WTC11 (cell line): Measurements from ENCODE around the gene FN3K. TPM values are rescaled to one million over a fixed set of nuclear protein-coding genes. Genes with fewer than 3 reads are reported as not detected.

Experiments
- ATAC-seq: fragments of 200-7000 bp; cut with Tn5 transposase; 2 replicates; pipeline ENCODE4 v1.10.0; 2021; ENCODE audit warnings: mild to moderate bottlenecking, moderate library complexity
- CTCF ChIA-PET: fragments of 300-600 bp; sonication (Branson Sonifier 250); formaldehyde crosslinking; loops from one replicate; lab custom pipeline; 2021; ENCODE audit warnings: antibody characterized with exemption; lab: Charles Lee
- POLR2A ChIA-PET: fragments of 350-600 bp; sonication (Branson Sonifier 250); formaldehyde crosslinking; loops from one replicate; lab custom pipeline; 2021; ENCODE audit warnings: antibody characterized with exemption; lab: Charles Lee
- DNase-seq: peaks from one replicate; pipeline ENCODE4 v3.0.0; 2021; ENCODE audit warnings: low spot score
- H3K27ac Mint-ChIP-seq: 2 replicates; pipeline ENCODE4 v1.8.0; 2021; ENCODE audit warnings: mixed read lengths
- H3K27me3 Mint-ChIP-seq: 2 replicates; pipeline ENCODE4 v1.8.0; 2021; ENCODE audit warnings: low read depth, mild to moderate bottlenecking, moderate library complexity, mixed read lengths
- H3K36me3 Mint-ChIP-seq: 2 replicates; pipeline ENCODE4 v1.8.0; 2021; ENCODE audit warnings: mixed read lengths
- H3K4me1 Mint-ChIP-seq: 2 replicates; pipeline ENCODE4 v1.8.0; 2022; ENCODE audit warnings: mixed read lengths
- H3K4me3 Mint-ChIP-seq: 2 replicates; pipeline ENCODE4 v1.8.0; 2021; ENCODE audit warnings: mild to moderate bottlenecking, moderate library complexity, mixed read lengths
- H3K9me3 Mint-ChIP-seq: 2 replicates; pipeline ENCODE4 v1.8.0; 2021; ENCODE audit warnings: mixed read lengths
- CBFB ChIP-seq: sonication (generic); formaldehyde crosslinking; IDR thresholded peaks from 2 replicates; pipeline ENCODE4 v1.8.1; 2022; ENCODE audit warnings: mild to moderate bottlenecking, low read depth, missing genetic modification reagents
- FOXP1 ChIP-seq: sonication (generic); formaldehyde crosslinking; IDR thresholded peaks from 2 replicates; pipeline ENCODE4 v1.8.0; 2022; ENCODE audit warnings: missing genetic modification reagents, mild to moderate bottlenecking, moderate library complexity, borderline replicate concordance
- JUN ChIP-seq: sonication (generic); formaldehyde crosslinking; IDR thresholded peaks from 2 replicates; pipeline ENCODE4 v1.8.0; 2023; ENCODE audit warnings: mild to moderate bottlenecking, missing genetic modification reagents
- MYBL2 ChIP-seq: sonication (generic); formaldehyde crosslinking; IDR thresholded peaks from 2 replicates; pipeline ENCODE4 v1.8.1; 2023; ENCODE audit warnings: mild to moderate bottlenecking, moderate library complexity, missing genetic modification reagents
- NR1H2 ChIP-seq: sonication (generic); formaldehyde crosslinking; IDR thresholded peaks from 2 replicates; pipeline ENCODE4 v1.9.0; 2021; ENCODE audit warnings: mild to moderate bottlenecking, moderate library complexity, missing genetic modification reagents
- SMAD4 ChIP-seq: sonication (generic); formaldehyde crosslinking; IDR thresholded peaks from 2 replicates; pipeline ENCODE4 v1.8.0; 2022; ENCODE audit warnings: mild to moderate bottlenecking, missing genetic modification reagents
- SOX15 ChIP-seq: fragments of 250-450 bp; sonication (Bioruptor Pico); IDR thresholded peaks from 2 replicates; pipeline ENCODE4 v1.9.0; 2021; ENCODE audit warnings: mild to moderate bottlenecking
- TEAD4 ChIP-seq: sonication (generic); formaldehyde crosslinking; IDR thresholded peaks from 2 replicates; pipeline ENCODE4 v1.8.0; 2022; ENCODE audit warnings: mild to moderate bottlenecking, missing genetic modification reagents
- ZNF232 ChIP-seq: sonication (generic); formaldehyde crosslinking; IDR thresholded peaks from 2 replicates; pipeline ENCODE4 v1.8.0; 2022; ENCODE audit warnings: mild to moderate bottlenecking, missing genetic modification reagents
- ZNF317 ChIP-seq: sonication (generic); formaldehyde crosslinking; IDR thresholded peaks from 2 replicates; pipeline ENCODE4 v1.8.1; 2023; ENCODE audit warnings: low read depth, mild to moderate bottlenecking, moderate library complexity, missing genetic modification reagents, borderline replicate concordance
- ZNF396 ChIP-seq: fragments of 250-450 bp; sonication (Bioruptor Pico); IDR thresholded peaks from 2 replicates; pipeline ENCODE4 v1.8.0; 2021; ENCODE audit warnings: mild to moderate bottlenecking, moderate library complexity, borderline replicate concordance
- total RNA-seq: library from RNA; stranded (reverse); gene quantifications from 3 replicates; pipeline ENCODE4 v1.2.3, GENCODE V29; 2021
- TF ChIP-seq, protein P1 (sequence below): sonication (generic); formaldehyde crosslinking; IDR thresholded peaks from 2 replicates; pipeline ENCODE4 v1.8.0; 2022; ENCODE audit warnings: mild to moderate bottlenecking, missing genetic modification reagents
- TF ChIP-seq, protein P2 (sequence below): sonication (generic); formaldehyde crosslinking; IDR thresholded peaks from 2 replicates; pipeline ENCODE4 v1.8.1; 2022; ENCODE audit warnings: mild to moderate bottlenecking, moderate library complexity, missing genetic modification reagents
- TF ChIP-seq, protein P3 (sequence below): fragments of 250-450 bp; sonication (Bioruptor Pico); IDR thresholded peaks from 2 replicates; pipeline ENCODE4 v1.8.0; 2021; ENCODE audit warnings: mild to moderate bottlenecking
- TF ChIP-seq, protein P4 (sequence below): fragments of 250-450 bp; sonication (Bioruptor Pico); IDR thresholded peaks from 2 replicates; pipeline ENCODE4 v1.9.0; 2021; ENCODE audit warnings: mild to moderate bottlenecking
- TF ChIP-seq, protein P5 (sequence below): sonication (generic); formaldehyde crosslinking; IDR thresholded peaks from 2 replicates; pipeline ENCODE4 v1.8.1; 2023; ENCODE audit warnings: mild to moderate bottlenecking, missing genetic modification reagents
- TF ChIP-seq, protein P6 (sequence below): sonication (generic); formaldehyde crosslinking; IDR thresholded peaks from 2 replicates; pipeline ENCODE4 v1.8.1; 2022; ENCODE audit warnings: mild to moderate bottlenecking, missing genetic modification reagents, moderate library complexity, borderline replicate concordance
- TF ChIP-seq, protein P7 (sequence below): fragments of 250-450 bp; sonication (Bioruptor Pico); conservative IDR thresholded peaks from 2 replicates; pipeline ENCODE4 v1.9.0; 2021; ENCODE audit warnings: mild to moderate bottlenecking
- TF ChIP-seq, protein P8 (sequence below): sonication (generic); formaldehyde crosslinking; IDR thresholded peaks from 2 replicates; pipeline ENCODE4 v1.8.0; 2022; ENCODE audit warnings: mild to moderate bottlenecking, missing genetic modification reagents
- TF ChIP-seq, protein P9 (sequence below): fragments of 250-450 bp; sonication (Bioruptor Pico); IDR thresholded peaks from 2 replicates; pipeline ENCODE4 v2.1.2; 2022; ENCODE audit warnings: mild to moderate bottlenecking, moderate library complexity

Gene FN3K
- total RNA-seq, 1 experiment from 2014 or later: 19.3 TPM

DNA sequence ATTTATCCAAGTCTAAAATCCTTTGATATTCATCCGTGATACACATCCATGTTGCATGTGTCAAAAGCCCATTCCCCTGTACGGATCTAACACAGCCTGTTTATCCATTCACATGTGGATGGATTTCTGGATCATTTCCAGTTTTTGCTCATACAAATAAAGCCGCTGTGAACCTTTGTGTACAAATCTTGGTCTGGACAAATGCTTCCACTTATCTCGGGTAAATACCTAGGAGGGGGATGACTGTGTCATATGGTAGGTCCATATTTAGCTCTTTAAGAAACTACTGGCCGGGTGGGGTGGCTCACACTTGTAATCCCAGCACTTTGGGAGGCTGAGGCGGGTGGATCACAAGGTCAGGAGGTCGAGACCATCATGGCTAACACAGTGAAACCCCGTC, 10.1 kb downstream of the FN3K start (continued):
- no peak for TF ChIP-seq FOXP1 (CRISPR knock-in tag)
- no peak for TF ChIP-seq ZNF396 (CRISPR knock-in tag)

DNA sequence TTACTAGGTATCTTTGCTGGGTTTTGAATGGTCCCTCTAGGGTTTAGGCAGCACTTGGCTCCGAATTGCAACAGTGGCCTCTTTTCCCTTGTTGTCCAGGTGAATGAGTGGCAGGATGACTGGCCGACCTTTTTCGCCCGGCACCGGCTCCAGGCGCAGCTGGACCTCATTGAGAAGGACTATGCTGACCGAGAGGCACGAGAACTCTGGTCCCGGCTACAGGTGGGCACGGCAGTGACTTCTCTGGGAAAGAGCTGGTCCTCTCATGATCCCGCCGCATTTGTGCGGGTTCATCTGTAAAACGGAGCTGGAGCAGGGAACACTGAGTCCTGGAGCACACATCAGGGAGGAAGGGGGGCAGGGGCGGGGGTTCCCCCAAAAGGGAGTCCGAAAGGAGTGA, 13.3 kb downstream of the FN3K start:
- H3K36me3 Mint-ChIP-seq: peaks cover 35% of the 10 kb centered on the region
- H3K27ac Mint-ChIP-seq: no peak overlapping the region
- H3K4me1 Mint-ChIP-seq: peaks cover 25% of the 10 kb centered on the region
- DNase-seq: no peak
- H3K27me3 Mint-ChIP-seq: peaks cover 13% of the 10 kb centered on the region
- POLR2A ChIA-PET: interaction anchor here (0.7 kb wide), 1 partner anchor 58 kb away, joined by 3 read pairs; no protein-coding TSS in a partner anchor
- TF ChIP-seq JUN (CRISPR knock-in tag): no peak
- no peak for TF ChIP-seq SMAD4 (CRISPR knock-in tag)
- no peak for TF ChIP-seq ZNF232
- no peak for TF ChIP-seq CBFB (CRISPR knock-in tag)
- TF ChIP-seq, protein P1, sequence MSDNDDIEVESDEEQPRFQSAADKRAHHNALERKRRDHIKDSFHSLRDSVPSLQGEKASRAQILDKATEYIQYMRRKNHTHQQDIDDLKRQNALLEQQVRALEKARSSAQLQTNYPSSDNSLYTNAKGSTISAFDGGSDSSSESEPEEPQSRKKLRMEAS (CRISPR knock-in tag): no peak
- TF ChIP-seq NR1H2 (CRISPR knock-in tag): no peak
- TF ChIP-seq, protein P2, sequence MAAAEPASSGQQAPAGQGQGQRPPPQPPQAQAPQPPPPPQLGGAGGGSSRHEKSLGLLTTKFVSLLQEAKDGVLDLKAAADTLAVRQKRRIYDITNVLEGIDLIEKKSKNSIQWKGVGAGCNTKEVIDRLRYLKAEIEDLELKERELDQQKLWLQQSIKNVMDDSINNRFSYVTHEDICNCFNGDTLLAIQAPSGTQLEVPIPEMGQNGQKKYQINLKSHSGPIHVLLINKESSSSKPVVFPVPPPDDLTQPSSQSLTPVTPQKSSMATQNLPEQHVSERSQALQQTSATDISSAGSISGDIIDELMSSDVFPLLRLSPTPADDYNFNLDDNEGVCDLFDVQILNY (CRISPR knock-in tag): no peak
- TF ChIP-seq, protein P3, sequence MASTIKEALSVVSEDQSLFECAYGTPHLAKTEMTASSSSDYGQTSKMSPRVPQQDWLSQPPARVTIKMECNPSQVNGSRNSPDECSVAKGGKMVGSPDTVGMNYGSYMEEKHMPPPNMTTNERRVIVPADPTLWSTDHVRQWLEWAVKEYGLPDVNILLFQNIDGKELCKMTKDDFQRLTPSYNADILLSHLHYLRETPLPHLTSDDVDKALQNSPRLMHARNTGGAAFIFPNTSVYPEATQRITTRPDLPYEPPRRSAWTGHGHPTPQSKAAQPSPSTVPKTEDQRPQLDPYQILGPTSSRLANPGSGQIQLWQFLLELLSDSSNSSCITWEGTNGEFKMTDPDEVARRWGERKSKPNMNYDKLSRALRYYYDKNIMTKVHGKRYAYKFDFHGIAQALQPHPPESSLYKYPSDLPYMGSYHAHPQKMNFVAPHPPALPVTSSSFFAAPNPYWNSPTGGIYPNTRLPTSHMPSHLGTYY (CRISPR knock-in tag): no peak
- TF ChIP-seq, protein P4, sequence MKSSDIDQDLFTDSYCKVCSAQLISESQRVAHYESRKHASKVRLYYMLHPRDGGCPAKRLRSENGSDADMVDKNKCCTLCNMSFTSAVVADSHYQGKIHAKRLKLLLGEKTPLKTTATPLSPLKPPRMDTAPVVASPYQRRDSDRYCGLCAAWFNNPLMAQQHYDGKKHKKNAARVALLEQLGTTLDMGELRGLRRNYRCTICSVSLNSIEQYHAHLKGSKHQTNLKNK (CRISPR knock-in tag): no peak
- TF ChIP-seq, protein P5, sequence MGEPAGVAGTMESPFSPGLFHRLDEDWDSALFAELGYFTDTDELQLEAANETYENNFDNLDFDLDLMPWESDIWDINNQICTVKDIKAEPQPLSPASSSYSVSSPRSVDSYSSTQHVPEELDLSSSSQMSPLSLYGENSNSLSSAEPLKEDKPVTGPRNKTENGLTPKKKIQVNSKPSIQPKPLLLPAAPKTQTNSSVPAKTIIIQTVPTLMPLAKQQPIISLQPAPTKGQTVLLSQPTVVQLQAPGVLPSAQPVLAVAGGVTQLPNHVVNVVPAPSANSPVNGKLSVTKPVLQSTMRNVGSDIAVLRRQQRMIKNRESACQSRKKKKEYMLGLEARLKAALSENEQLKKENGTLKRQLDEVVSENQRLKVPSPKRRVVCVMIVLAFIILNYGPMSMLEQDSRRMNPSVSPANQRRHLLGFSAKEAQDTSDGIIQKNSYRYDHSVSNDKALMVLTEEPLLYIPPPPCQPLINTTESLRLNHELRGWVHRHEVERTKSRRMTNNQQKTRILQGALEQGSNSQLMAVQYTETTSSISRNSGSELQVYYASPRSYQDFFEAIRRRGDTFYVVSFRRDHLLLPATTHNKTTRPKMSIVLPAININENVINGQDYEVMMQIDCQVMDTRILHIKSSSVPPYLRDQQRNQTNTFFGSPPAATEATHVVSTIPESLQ: no peak
- TF ChIP-seq, protein P6, sequence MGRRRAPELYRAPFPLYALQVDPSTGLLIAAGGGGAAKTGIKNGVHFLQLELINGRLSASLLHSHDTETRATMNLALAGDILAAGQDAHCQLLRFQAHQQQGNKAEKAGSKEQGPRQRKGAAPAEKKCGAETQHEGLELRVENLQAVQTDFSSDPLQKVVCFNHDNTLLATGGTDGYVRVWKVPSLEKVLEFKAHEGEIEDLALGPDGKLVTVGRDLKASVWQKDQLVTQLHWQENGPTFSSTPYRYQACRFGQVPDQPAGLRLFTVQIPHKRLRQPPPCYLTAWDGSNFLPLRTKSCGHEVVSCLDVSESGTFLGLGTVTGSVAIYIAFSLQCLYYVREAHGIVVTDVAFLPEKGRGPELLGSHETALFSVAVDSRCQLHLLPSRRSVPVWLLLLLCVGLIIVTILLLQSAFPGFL (CRISPR knock-in tag): no peak
- TF ChIP-seq MYBL2 (CRISPR knock-in tag): no peak
- TF ChIP-seq, all 79 proteins: peak for 0
- peaks cover 23% of the 10 kb centered on the region for H3K9me3 Mint-ChIP-seq
- no peak overlapping the region for H3K4me3 Mint-ChIP-seq
- CTCF ChIA-PET: no interaction called here
- ATAC-seq: no peak

DNA sequence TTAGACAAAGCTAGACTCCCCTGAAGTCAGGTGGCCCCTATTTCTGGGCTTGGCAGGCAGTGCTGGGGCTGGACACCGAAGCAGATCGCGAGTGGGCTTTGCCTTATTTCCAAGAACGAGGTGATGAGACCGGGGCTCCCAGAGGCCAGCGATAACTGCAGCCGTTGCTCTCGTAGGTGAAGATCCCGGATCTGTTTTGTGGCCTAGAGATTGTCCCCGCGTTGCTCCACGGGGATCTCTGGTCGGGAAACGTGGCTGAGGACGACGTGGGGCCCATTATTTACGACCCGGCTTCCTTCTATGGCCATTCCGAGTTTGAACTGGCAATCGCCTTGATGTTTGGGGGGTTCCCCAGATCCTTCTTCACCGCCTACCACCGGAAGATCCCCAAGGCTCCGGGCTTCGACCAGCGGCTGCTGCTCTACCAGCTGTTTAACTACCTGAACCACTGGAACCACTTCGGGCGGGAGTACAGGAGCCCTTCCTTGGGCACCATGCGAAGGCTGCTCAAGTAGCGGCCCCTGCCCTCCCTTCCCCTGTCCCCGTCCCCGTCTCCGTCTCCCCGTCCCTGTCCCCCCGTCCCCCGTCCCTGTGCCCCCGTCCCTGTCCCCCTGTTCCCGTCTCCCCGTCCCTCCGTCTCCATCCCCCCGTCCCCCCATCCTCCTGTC, 15.0 kb downstream of the FN3K start:
- Mint-ChIP-seq H3K4me1 (peaks cover 27% of the 10 kb centered on the region), H3K36me3 (peaks cover 31% of the 10 kb centered on the region), H3K27ac (no peak overlapping the region), H3K9me3 (peaks cover 18% of the 10 kb centered on the region), H3K27me3 (peaks cover 13% of the 10 kb centered on the region), H3K4me3 (peak overlapping the region; percentile 41)
- CTCF ChIA-PET: no interaction called here
- ATAC-seq (no peak), DNase-seq (no peak)
- POLR2A ChIA-PET: interaction anchor here (0.6 kb wide), 1 partner anchor 36 kb away, joined by 3 read pairs; no protein-coding TSS in a partner anchor
- TF ChIP-seq ZNF317 (CRISPR knock-in tag) (no peak), TEAD4 (CRISPR knock-in tag) (no peak), SOX15 (no peak)
- TF ChIP-seq, protein P7, sequence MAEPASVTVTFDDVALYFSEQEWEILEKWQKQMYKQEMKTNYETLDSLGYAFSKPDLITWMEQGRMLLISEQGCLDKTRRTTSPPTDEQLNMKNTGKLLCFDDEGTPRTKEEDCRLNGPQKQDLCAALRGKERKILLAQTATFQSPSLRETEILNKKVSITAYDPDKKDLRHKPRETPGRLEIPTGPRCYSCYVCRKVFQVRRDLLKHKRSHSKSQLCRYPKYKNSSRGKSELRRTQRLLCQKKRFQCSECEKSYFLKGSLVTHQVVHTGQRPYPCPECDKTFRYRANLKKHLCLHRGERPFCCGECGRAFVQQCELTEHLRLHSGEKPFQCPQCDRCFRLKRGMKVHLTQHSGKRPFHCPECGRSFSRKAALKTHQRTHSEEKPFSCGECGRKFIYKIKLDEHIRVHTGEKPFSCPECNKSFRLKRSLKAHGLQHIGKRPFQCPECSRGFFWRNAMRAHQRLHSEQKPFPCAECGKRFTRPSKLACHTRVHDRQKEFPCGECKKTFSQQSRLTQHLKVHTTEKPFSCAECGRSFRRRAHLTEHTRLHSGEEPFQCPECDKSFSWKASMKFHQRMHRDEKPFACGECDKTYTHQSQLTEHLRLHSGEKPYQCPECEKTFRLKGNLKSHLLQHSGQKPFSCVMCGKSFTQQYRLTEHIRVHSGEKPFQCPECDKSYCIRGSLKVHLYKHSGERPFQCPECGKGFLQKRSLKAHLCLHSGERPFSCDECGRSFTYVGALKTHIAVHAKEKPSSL: no peak
- TF ChIP-seq, protein P8, sequence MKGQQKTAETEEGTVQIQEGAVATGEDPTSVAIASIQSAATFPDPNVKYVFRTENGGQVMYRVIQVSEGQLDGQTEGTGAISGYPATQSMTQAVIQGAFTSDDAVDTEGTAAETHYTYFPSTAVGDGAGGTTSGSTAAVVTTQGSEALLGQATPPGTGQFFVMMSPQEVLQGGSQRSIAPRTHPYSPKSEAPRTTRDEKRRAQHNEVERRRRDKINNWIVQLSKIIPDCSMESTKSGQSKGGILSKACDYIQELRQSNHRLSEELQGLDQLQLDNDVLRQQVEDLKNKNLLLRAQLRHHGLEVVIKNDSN (CRISPR knock-in tag): no peak
- TF ChIP-seq, protein P9, sequence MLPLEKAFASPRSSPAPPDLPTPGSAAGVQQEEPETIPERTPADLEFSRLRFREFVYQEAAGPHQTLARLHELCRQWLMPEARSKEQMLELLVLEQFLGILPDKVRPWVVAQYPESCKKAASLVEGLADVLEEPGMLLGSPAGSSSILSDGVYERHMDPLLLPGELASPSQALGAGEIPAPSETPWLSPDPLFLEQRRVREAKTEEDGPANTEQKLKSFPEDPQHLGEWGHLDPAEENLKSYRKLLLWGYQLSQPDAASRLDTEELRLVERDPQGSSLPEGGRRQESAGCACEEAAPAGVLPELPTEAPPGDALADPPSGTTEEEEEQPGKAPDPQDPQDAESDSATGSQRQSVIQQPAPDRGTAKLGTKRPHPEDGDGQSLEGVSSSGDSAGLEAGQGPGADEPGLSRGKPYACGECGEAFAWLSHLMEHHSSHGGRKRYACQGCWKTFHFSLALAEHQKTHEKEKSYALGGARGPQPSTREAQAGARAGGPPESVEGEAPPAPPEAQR (CRISPR knock-in tag): no peak
